GM19328 (cell line): Measurements from ENCODE around the gene NFS1.
"Not testable (repeated sequence)": the region's sequence is repeated elsewhere in the genome, so short reads cannot be mapped to it uniquely, and the experiment has no call there.

ENCODE experiments used
- ATAC-seq: cut with Tn5 transposase; IDR thresholded peaks from one replicate; pipeline ENCODE4 v1.9.1; 2021; ENCODE audit warnings: mild to moderate bottlenecking, moderate library complexity; ENCODE audit not compliant: unreplicated experiment

NFS1 gene

DNA sequence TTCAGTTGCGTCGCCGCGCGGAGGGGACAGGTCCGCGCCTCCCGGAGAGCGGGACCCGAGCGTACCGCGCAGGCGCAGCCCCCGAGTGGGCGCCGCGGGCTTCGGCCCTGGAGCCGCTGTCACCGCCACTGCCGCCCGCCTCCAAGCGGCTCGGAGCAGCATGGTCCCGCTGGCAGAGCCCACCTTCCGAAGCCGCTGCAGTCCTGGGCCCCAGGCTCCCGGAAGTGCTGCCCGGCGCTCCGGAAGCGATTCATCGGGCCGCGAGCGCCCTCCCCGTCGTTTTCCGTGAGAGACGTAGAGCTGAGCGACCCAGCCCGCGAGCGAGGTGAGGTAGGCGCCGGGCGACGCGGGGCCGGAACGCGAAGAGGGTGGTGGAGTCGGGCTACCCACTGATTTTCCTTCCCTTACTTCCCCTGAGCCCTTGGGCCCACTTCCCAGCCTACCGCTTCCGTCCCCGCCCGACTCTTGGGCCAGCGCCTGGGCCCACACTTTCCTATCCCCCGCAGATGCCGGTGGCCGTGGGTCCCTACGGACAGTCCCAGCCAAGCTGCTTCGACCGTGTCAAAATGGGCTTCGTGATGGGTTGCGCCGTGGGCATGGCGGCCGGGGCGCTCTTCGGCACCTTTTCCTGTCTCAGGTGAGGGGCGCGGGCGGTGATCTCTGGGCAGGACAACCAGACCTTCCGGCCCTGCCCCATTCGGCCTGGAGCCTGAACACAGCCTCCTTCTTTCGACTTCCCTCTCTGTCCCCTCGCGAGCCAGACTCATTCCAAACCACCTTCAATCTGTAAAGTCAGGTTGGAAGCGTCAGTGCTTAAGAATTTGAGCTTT, at the start of gene NFS1, which contains the start of gene ROMO1:
Gene NFS1 (minus strand): TSS at position 226 of the 830 bp plus-strand sequence. CDS start 64 bp downstream, at position 162.
Gene ROMO1 (plus strand): TSS at position 279 of the 830 bp plus-strand sequence. CDS start 228 bp downstream, at position 507.
- peak; percentile 81 for ATAC-seq

DNA sequence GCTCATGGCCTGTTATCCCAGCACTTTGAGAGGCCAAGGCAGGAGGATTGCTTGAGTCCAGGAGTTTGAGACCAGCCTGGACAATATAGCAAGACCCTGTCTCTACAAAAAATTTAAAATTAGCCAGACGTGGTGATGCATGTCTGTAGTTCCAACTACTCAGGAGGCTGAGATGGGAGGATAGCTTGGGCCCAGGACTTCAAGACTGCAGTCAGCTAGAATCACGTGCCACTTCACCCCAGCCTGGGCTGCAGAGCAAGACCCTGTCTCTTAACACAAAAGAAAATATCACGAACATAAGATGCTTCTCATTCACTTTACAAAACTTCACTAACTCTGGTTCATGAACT, 45.3 kb upstream of the NFS1 start:
- ATAC-seq, result not testable (repeated sequence)

DNA sequence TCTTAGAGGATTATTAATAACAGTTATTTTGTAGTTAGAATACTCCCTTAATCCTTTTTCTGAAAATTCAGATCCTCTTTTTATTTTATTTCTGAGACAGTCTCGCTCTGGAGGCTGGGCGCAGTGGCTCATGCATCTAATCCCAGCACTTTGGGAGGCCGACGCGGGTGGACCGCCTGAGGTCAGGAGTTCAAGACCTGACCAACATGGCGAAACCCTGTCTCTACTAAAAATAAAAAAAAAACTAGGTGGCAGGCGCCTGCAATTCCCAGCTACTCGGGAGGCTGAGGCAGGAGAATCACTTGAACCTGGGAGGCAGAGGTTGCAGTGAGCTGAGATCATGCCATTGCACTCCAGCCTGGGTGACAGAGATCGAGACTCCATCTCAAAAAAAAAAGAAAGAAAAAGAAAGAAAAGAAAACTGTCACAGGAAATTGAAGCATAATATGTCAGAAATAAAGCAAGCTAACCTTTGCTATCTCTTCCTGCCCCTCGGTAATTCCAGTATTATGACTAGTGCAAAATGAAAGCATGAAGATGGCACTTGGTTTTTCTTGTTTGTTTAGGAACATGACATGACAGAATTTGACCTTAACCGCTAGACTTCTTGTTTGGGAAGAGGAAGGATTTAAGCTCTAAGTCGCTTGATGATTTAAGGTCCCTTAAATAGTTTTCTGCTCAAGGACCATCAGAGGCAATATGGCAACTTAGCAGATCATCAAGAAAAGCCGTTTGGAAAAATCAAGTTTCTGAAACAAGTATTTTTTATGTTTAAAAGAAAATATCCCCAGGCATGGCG, 44.7 kb upstream of the NFS1 start:
- ATAC-seq, result no peak

DNA sequence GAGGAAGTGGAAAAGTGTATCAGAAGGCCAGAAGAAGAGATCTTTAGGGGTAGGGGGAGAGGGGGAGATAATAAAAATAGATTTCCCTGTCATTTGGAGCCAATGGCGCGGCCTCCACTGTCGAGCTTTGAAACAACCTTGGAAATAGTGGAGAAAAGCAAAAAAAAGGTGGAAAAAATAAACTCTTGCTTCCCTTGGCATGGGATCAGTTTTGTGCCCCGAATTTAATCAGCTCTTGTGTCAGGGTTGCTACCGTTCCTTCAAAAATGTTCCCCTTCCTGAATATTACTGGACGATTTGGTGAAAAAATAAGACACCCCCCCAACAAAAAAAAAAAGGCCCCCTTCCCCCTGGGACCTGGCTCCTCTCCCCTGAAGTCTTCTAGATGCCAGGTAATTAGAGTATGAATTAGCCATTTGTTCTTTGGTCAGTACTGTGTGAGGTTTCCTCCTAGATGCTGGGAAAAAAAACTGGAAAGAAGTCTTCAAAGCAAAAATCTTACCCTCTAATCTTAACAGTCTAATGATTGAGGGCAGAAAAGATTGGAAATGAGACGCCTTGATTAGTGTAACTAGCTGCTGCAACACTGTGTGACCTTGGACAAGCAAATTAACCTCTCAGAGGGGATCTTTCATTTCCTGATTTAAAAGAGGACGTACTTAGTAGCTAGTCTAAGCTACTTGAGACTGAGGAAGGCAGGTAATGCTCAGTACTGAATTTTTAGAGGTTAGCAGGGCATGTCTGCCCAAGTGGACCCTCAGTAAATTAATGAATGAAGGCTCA, 43.8 kb upstream of the NFS1 start:
- ATAC-seq, result no peak

DNA sequence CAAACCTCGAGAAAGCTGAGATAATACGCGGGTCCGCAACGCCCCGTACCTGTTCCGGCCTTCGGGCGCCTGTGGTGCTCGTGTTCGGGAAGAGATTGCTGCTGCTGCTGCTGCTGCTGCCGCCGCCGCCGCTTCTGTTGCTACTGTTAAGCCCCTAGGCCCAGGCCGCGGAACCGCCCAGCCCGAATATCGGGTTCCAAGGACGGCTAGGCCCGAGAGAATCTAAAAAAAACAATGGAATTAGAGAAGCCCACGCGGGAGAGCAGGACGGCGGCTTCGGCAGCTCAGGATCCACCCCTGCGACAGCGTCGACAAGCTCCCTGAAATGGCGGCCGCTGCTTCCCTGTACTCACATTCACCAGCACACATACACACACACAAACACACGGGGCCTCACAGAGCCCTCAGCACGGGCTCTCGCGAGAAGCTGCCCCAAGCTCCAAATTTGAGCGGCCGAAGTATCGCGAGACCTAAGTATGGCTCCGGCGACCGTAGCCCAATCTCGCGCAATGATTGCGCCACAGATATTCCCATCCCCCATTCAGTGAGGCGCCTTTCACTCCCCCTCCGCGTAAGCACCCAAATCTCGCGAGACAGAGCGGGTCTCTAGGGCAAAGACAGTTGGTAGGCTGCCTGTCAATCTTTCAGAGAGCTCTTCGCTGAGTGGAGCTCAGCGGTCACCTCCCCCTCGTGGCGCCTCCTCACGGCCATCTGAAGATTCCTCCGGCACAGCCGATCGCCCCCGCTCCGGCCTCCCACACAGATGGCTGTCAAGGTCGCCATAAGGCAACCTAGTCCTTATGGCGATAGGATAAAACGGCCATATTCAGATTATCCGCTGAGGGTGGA, 43.0 kb upstream of the NFS1 start, which contains the start of gene RBM39:
Gene RBM39 (minus strand): TSS at position 369 of the 849 bp plus-strand sequence. CDS start 1,386 bp downstream, outside the sequence.
- peak; percentile 79 for ATAC-seq

DNA sequence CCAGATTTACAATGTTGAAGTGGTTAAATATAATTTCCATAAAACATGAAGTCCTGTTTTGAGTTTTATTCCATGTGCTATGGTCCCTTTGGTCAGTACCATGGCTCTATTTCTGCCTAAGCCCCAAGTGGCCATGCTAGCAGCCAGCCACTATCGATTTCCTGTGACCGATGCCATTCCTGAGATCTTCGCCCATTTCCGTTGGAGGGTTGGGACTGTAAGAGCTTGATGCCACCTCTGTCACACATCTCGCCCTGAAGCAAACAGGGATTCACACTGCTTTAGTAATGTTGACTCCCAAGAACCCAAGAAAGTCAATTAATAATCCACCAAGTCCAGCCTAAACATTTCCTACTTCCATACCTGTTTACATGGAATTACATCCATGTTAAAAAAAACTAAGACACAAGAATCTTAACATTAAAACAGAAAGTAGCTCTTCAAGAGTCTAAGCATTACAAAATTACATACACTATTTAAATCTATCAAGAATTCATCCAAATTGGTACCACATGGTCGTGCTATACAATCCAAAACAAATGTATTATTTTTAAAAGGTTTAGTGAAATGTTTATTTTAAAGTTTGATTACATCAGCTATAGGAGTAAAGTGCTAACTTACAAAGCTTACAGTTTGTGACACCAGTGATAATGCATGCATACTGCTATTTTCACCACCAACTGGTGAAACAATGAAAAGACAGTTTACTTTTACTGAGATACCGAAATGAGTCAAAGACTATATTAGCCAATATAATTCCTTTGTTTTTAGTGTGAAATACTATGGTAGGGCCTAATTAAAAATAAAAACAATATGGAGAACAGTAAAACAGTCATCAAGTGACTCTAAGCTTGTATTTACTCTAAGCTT, 40.4 kb upstream of the NFS1 start:
- no peak for ATAC-seq

DNA sequence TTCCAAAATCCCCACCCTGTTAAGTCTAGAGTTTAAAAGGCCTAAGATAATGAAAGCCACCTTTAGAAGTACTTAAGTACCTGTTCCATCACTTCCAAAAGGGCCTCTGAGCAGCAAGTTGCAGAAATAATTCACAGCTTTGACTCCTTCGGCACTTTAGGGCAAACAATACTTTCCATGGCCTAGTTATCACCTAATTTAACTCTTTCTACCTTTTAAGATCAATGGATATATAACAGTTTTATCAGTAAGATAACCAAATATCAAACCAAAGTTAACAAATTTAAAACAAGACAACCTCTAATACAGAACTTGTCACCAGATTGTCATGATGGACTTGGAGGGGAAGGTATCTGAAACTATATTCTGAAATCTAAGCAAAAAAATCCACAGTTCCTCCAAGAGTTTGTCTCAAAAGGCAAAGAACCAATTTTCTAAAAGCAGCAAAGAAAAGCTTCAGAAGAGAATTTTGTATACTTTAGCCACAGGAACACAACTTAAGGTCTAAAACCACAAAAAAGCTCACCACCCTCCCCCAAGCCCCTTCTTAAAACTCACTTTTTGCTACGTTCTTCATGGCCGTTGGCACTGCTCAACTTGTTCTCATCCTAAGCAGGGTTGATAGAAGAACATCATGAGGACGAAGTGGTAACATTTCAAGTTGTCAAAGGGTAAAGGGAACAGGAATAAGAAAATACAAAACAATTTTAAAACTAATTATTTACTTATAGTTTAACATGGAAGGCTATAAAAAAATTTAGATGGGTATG, 39.4 kb upstream of the NFS1 start:
- ATAC-seq, result no peak

DNA sequence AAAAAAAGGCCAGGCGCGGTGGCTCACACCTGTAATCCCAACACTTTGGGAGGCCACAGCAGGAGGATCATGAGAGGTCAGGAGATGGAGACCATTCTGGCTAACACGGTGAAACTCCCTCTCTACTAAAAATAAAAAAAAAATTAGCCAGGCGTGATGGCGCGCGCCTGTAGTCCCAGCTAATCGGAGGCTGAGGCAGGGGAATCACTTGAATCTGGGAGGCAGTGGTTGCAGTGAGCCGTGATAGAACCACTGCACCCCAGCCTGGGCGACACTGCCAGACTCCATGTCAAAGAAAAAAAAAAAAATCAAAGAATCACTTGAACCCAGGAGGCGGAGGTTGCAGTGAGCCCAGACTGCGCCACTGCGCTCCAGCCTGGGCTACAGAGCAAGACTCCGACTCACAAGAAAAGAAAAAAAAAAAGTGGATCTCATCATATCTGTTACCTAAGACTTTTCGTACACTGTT, 38.7 kb upstream of the NFS1 start:
- no peak for ATAC-seq

DNA sequence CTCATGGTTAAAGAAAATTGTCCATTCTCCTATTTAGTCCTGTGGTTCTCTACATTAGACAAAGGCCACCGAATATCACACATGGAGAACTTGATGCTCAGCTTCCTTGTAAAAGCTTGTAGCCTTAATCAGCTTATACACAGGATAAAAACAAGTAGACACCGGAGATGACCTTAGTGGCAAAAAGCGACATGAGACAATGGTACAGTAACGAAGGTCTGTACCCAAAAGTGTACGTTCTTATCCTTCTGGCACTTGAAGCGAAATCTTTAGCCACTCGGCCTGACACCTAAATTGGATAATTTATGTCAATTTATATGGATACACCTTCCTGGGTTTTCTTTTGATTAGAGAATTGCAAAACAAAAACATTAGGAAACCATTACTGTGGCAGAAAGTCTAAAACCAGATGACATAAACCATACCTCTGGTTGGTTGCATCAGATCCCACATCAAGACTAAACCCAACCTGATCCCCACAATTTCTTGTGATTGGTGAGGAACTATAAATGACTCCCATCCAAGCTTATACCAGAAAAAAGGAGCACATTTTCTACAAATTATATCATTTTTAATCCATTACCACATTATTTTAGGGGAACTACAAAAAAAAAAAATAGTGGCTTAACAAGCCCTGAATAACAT, 36.8 kb upstream of the NFS1 start:
- ATAC-seq, result no peak

DNA sequence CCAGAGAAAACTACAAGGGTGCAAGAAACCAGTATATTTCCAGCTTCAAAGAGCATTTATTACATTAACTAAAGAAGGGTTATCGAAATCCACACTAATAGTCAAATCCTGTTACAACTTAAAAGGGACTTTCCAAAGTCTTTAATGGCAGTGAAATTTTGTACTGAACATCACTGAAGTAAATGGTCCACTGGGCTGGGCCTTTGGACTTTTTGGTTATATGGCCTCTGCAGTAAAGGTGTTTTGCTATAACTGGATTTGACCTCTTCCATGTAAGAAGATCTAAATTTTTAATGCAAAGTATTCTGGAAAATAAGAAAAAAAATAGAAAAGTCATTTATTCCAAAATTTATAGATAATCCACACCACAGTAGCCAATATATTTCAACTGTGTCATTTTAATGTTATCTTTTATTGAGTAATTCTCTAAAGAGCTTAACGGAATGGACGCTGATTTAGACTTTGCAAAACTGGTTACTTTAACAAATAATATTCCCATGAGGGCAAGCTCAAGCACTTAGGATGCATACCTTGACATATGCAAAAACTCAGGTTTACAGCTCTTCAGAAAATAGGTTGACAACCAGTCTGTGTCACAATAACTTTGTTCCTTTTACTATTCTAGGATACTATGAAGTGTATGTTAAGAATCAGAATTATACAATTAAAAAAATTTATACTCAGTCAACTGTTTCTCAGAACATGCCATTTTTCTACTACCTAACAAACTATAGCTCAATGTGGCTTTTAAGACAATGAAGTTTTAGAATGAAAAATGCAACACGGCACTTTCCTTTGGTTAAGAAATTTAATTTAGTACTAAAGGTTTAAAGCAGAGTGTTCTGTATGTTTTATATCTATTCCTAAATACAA, 35.9 kb upstream of the NFS1 start:
- no peak for ATAC-seq

DNA sequence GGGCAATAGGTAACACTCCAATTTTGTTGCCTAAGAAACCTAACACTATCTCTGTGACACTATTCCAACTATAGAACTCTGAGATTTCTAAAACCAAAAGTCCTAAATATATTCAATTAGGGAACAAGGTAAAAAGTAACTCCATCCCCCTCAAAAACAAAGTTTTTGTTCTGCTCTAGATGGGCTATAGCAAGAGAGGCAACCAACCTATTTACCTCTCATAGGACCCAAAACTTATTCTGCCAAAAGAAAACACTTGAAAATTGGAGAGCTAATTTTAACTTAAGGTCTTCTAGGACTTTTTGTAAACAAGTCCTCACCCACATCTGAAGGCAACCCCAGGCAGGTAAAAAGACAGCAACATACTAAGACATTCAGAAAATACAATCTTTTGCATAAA, 35.2 kb upstream of the NFS1 start:
- ATAC-seq, result no peak

DNA sequence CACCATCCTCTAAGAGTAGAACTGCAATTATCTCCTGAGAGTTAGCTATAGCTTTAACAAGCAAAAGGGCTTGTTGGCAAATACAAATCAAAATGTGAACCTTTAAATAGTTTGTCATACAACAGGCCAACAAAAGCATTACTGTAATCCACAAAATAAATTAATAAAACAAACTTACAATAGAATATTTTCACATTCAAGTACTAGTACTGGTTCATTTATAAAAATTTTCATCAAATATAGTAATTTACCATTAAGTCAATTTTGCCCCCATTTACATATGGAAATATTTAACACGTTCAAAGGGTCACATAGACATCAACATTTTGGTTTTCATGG, 33.5 kb upstream of the NFS1 start:
- no peak for ATAC-seq

DNA sequence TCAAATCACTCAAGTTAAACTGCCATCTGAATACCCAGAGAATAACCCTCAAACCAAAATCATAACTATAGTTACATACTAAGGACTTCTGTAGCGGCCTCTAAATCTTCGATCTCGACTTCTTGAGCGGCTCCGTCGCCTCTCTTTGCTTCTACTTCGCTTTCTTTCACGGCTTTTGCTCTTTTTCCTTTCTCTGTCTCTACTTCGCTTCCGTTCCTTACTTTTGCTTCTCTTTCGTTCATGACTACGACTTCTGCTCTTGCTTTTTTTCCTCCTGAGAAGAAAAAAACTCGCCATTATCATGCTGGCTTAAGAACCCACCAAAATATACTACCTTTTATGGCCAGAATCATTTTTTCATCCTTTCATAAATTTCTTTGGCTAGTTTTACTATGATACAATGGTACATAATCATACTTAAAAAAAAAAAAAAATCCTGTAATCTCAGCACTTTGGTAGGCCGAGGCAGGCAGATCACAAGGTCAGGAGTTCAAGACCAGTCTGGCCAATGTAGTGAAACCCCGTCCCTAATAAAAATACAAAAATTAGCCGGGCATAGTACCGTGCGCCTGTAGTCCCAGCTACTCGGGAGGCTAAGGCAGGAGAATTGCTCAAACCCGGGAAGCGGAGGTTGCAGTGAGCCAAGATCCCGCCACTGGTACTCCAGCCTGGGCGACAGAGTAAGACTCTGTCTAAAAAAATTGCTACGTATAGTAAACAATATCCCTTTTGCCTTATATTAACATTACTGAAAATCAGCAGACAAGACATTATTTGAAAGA, 32.9 kb upstream of the NFS1 start:
- no peak for ATAC-seq

DNA sequence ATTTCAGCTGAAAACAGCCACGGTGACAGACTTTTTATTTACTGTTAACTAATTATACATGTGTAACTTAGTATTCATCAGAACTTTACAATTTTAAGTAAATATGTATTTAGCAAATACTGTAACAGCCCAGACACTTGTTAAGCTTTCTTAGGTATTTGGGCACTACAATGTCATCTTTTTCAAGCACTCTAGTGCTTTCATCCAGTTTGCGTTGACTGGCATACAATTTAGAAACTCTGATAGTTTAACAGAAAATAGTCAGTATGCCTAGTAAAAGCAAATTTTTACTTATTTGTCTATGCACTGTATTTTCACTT, 32.3 kb upstream of the NFS1 start:
- no peak for ATAC-seq

DNA sequence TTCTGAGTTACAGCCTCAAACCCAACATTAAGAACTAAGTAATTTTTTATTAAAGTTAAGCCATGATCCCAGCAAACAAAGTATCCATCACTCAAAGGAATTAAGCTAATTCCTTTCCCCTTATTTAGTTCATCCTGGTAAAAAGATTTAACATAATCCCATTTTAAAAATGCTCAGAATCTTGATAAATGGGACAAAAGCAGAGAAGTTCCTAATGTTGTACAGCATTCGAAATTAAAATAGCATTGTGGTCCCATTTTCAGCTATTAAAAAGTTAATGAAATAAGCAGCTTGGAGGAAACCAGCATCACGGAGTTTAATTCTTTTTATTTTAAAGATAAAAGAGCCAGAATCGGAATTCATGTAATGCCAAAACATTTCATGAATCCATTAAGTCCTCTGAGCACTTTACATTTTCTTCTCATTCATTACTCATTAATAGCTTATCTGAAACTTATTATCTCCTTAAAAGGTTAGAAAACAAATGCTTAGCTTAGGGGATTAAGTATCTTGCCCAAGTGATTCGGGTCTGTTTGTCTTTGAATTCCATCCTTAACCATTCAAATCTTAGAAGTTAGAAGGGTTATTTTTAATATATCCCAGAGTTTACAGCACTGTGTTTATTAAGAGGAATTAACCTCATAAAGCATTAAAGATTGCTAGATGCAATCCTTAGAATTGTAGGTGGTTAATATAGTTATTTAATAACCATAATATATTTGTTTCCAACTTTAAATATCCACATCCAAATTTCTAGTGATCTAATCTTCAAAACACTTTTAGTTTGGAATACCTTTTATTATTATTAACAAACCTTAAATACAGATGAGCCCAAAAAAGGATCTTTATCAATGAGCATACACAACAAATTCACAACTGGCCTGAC, 31.7 kb upstream of the NFS1 start:
- ATAC-seq, result no peak
